Uterus (tissue), 2 donors: ENCODE data around the gene CADM4.

Source experiments
- CTCF ChIP-seq, 4 experiments: fragments of 200-600 bp in 2 of 4; fragments of 450-650 bp in 2 of 4; sonication (generic) in 2 of 4; IDR thresholded peaks; one replicate each; pipeline ENCODE4 v1.5.1; 2016 to 2019; ENCODE audit warnings: antibody characterized with exemption in 4 of 4, mild to moderate bottlenecking in 2 of 4, moderate library complexity in 1 of 4
- POLR2A ChIP-seq, 2 donors: fragments of 450-650 bp; IDR thresholded peaks; one replicate each; pipeline ENCODE4 v1.6.1; 2016; ENCODE audit warnings: antibody characterized with exemption in 2 of 2, mild to moderate bottlenecking in 1 of 2, moderate library complexity in 1 of 2

GRCh38 chr19:43675269-43675879 lies 35.7 kb upstream of the CADM4 start:
- TF ChIP-seq CTCF (IDR thresholded peaks at IDR 0.05) (no peak), POLR2A (IDR thresholded peaks at IDR 0.05) (no peak)
